Measurements from ENCODE around the gene CNTRL.

CNTRL gene

GRCh38 chr9:121183666-121184423, 109.1 kb downstream of the CNTRL start:
- Histone ChIP-seq H3K4me3 (ENCODE audit: low read length) (peak overlapping the region; percentile 58), H3F3A (ENCODE audit: control insufficient read depth, insufficient read depth) (peaks cover 60% of the 10 kb centered on the region), H3K27ac (ENCODE audit: low read depth, low read length) (peak overlapping the region; percentile 80), H3K4me1 (ENCODE audit: control insufficient read depth, low read length) (peaks cover 68% of the 10 kb centered on the region), H3K36me3 (ENCODE audit: control insufficient read depth, low read length) (peaks cover 93% of the 10 kb centered on the region), H4K20me1 (ENCODE audit: control insufficient read depth, insufficient read depth, low read depth, low read length) (no peaks in the 10 kb centered on the region), H3K9me2 (replicated peaks; ENCODE audit: control insufficient read depth, low read length) (no peaks in the 10 kb centered on the region), H3K27me3 (ENCODE audit: control insufficient read depth, low read length) (no peaks in the 10 kb centered on the region), H3K9me3 (ENCODE audit: control insufficient read depth, insufficient read depth, low read length) (no peaks in the 10 kb centered on the region), H3K79me2 (ENCODE audit: control insufficient read depth, low read length) (peaks cover 82% of the 10 kb centered on the region), H3K4me2 (ENCODE audit: low read length) (peak overlapping the region; percentile 81)
- TF ChIP-seq EZH2phosphoT487 (IDR thresholded peaks at IDR 0.05; ENCODE audit: borderline replicate concordance, low read length) (no peak), CTCF (IDR thresholded peaks at IDR 0.05; ENCODE audit: low read depth, low read length, poor library complexity, severe bottlenecking) (no peak)

GRCh38 chr9:121184463-121184862, 109.7 kb downstream of the CNTRL start:
- TF ChIP-seq EZH2phosphoT487 (IDR thresholded peaks at IDR 0.05; ENCODE audit: borderline replicate concordance, low read length): no peak
- TF ChIP-seq CTCF (IDR thresholded peaks at IDR 0.05; ENCODE audit: low read depth, low read length, poor library complexity, severe bottlenecking): no peak
- H3K79me2 ChIP-seq (ENCODE audit: control insufficient read depth, low read length): peaks cover 89% of the 10 kb centered on the region
- H3K27ac ChIP-seq (ENCODE audit: low read depth, low read length): peak overlapping the region; percentile 80
- H3K4me3 ChIP-seq (ENCODE audit: low read length): 0 out of 2 replicates have a peak overlapping the region, but pooled peaks have one; percentile 58
- no peaks in the 10 kb centered on the region for H3K9me3 ChIP-seq (ENCODE audit: control insufficient read depth, insufficient read depth, low read length)
- H3K27me3 ChIP-seq (ENCODE audit: control insufficient read depth, low read length): no peaks in the 10 kb centered on the region
- peaks cover 93% of the 10 kb centered on the region for H3K36me3 ChIP-seq (ENCODE audit: control insufficient read depth, low read length)
- peak overlapping the region; percentile 81 for H3K4me2 ChIP-seq (ENCODE audit: low read length)
- no peaks in the 10 kb centered on the region for H4K20me1 ChIP-seq (ENCODE audit: control insufficient read depth, insufficient read depth, low read depth, low read length)
- H3F3A ChIP-seq (ENCODE audit: control insufficient read depth, insufficient read depth): peaks cover 55% of the 10 kb centered on the region
- peaks cover 74% of the 10 kb centered on the region for H3K4me1 ChIP-seq (ENCODE audit: control insufficient read depth, low read length)
- no peaks in the 10 kb centered on the region for H3K9me2 ChIP-seq (replicated peaks; ENCODE audit: control insufficient read depth, low read length)

- TF ChIP-seq EZH2phosphoT487 (IDR thresholded peaks at IDR 0.05; ENCODE audit: borderline replicate concordance, low read length): no peak
- peak; percentile 43 for TF ChIP-seq CTCF (IDR thresholded peaks at IDR 0.05; ENCODE audit: low read depth, low read length, poor library complexity, severe bottlenecking)
- H3K27ac ChIP-seq (ENCODE audit: low read depth, low read length): peak overlapping the region; percentile 80
- no peaks in the 10 kb centered on the region for H3K9me3 ChIP-seq (ENCODE audit: control insufficient read depth, insufficient read depth, low read length)
- no peaks in the 10 kb centered on the region for H3K27me3 ChIP-seq (ENCODE audit: control insufficient read depth, low read length)
- peak overlapping the region; percentile 81 for H3K4me2 ChIP-seq (ENCODE audit: low read length)
- no peaks in the 10 kb centered on the region for H3K9me2 ChIP-seq (replicated peaks; ENCODE audit: control insufficient read depth, low read length)
- H3F3A ChIP-seq (ENCODE audit: control insufficient read depth, insufficient read depth): peaks cover 51% of the 10 kb centered on the region
- peaks cover 78% of the 10 kb centered on the region for H3K4me1 ChIP-seq (ENCODE audit: control insufficient read depth, low read length)
- peak overlapping the region; percentile 42 for H3K4me3 ChIP-seq (ENCODE audit: low read length)
- peaks cover 92% of the 10 kb centered on the region for H3K79me2 ChIP-seq (ENCODE audit: control insufficient read depth, low read length)
- peaks cover 93% of the 10 kb centered on the region for H3K36me3 ChIP-seq (ENCODE audit: control insufficient read depth, low read length)
- H4K20me1 ChIP-seq (ENCODE audit: control insufficient read depth, insufficient read depth, low read depth, low read length): no peaks in the 10 kb centered on the region
Measured at GRCh38 chr9:121185178-121185745, 110.5 kb downstream of the CNTRL start.
